ENCODE results near the gene BMP7.

DNA sequence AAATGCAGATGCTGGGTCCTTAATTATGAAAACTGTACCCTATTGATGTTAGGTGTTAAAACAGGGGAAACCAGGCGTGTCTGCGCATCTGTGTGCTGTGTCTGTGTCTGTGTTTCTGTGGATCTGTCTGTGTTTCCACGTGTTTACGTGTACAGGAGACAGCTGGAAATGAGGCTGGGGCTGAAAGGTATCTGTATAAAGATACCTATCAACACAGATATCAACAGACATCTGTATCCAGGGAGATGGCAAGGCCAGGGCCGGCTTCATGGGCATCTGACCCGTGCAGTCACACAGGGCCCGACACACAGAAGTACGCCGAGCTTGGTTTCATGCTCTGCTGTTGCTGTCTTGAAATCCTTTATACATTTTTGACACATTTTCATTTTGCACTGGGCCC, 48.6 kb downstream of the BMP7 start:
- TF ChIP-seq, protein P1, sequence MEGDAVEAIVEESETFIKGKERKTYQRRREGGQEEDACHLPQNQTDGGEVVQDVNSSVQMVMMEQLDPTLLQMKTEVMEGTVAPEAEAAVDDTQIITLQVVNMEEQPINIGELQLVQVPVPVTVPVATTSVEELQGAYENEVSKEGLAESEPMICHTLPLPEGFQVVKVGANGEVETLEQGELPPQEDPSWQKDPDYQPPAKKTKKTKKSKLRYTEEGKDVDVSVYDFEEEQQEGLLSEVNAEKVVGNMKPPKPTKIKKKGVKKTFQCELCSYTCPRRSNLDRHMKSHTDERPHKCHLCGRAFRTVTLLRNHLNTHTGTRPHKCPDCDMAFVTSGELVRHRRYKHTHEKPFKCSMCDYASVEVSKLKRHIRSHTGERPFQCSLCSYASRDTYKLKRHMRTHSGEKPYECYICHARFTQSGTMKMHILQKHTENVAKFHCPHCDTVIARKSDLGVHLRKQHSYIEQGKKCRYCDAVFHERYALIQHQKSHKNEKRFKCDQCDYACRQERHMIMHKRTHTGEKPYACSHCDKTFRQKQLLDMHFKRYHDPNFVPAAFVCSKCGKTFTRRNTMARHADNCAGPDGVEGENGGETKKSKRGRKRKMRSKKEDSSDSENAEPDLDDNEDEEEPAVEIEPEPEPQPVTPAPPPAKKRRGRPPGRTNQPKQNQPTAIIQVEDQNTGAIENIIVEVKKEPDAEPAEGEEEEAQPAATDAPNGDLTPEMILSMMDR (conservative IDR thresholded peaks at IDR 0.05; ENCODE audit: low read length): no peak
- no peak for TF ChIP-seq EZH2phosphoT487 (IDR thresholded peaks at IDR 0.05; ENCODE audit: borderline replicate concordance, low read depth, low read length)

All from OCI-LY7 (cell line).